GM23338 (cell line): ENCODE results near the gene PCDHGA10. TPM values are rescaled to one million over a fixed set of nuclear protein-coding genes. Genes with fewer than 3 reads are reported as not detected.

Source experiments
- ATAC-seq: fragments of 200-7000 bp; cut with Tn5 transposase; 3 replicates; pipeline ENCODE4 v1.9.1; 2020
- DNase-seq: peaks from one replicate; pipeline ENCODE4 v3.0.0-alpha.2; 2015; ENCODE audit warnings: low spot score
- H2AFZ ChIP-seq: fragments of 200-600 bp; sonication (generic); 2 replicates; pipeline ENCODE4 v1.8.0; 2016; ENCODE audit warnings: antibody characterized with exemption, mild to moderate bottlenecking, moderate library complexity
- H3F3A ChIP-seq: fragments of 200-600 bp; sonication (generic); replicated peaks from 2 replicates; pipeline ENCODE4 v1.8.0; 2017; ENCODE audit warnings: antibody characterized with exemption, mixed run types, low read depth
- H3K27ac ChIP-seq: fragments of 200-600 bp; sonication (generic); 2 replicates; pipeline ENCODE4 v1.6.1; 2016; ENCODE audit warnings: low read depth
- H3K27me3 ChIP-seq: fragments of 200-600 bp; sonication (generic); 2 replicates; pipeline ENCODE4 v1.8.0; 2016; ENCODE audit warnings: mild to moderate bottlenecking, mixed run types, moderate library complexity; ENCODE audit not compliant: insufficient read depth
- H3K36me3 ChIP-seq: fragments of 200-600 bp; sonication (generic); 2 replicates; pipeline ENCODE4 v1.8.0; 2016; ENCODE audit warnings: mild to moderate bottlenecking; ENCODE audit not compliant: insufficient read depth
- H3K4me1 ChIP-seq: fragments of 200-600 bp; sonication (generic); 2 replicates; pipeline ENCODE4 v1.8.0; 2016; ENCODE audit warnings: mild to moderate bottlenecking, moderate library complexity; ENCODE audit not compliant: insufficient read depth
- H3K4me2 ChIP-seq: fragments of 200-600 bp; sonication (generic); 2 replicates; pipeline ENCODE4 v1.7.1; 2017; ENCODE audit warnings: mixed run types
- H3K4me3 ChIP-seq: fragments of 200-600 bp; sonication (generic); 2 replicates; pipeline ENCODE4 v1.6.1; 2016; ENCODE audit warnings: mixed run types
- H3K79me2 ChIP-seq: fragments of 200-600 bp; sonication (generic); replicated peaks from 2 replicates; pipeline ENCODE4 v1.8.0; 2017; ENCODE audit warnings: mild to moderate bottlenecking; ENCODE audit not compliant: insufficient read depth
- H3K9me2 ChIP-seq: fragments of 200-600 bp; sonication (generic); 2 replicates; pipeline ENCODE4 v1.8.0; 2017; ENCODE audit not compliant: insufficient read depth
- H4K20me1 ChIP-seq: fragments of 200-600 bp; sonication (generic); replicated peaks from 2 replicates; pipeline ENCODE4 v1.8.0; 2017; ENCODE audit warnings: mild to moderate bottlenecking; ENCODE audit not compliant: insufficient read depth
- H3K27ac Mint-ChIP-seq: 2 replicates; pipeline ENCODE4 v1.8.0; 2020; ENCODE audit warnings: inconsistent platforms, mild to moderate bottlenecking, moderate library complexity, mixed read lengths
- H3K27me3 Mint-ChIP-seq: 3 replicates; pipeline ENCODE4 v1.8.0; 2022; ENCODE audit warnings: low read depth, mild to moderate bottlenecking, moderate library complexity, mixed read lengths, inconsistent platforms; ENCODE audit not compliant: insufficient read depth, poor library complexity
- H3K36me3 Mint-ChIP-seq: 3 replicates; pipeline ENCODE4 v1.8.0; 2021; ENCODE audit warnings: low read depth, mild to moderate bottlenecking, inconsistent platforms, moderate library complexity, mixed read lengths
- H3K4me1 Mint-ChIP-seq: 3 replicates; pipeline ENCODE4 v1.8.0; 2020; ENCODE audit warnings: mild to moderate bottlenecking, inconsistent platforms, mixed read lengths
- H3K4me3 Mint-ChIP-seq: 3 replicates; pipeline ENCODE4 v1.8.0; 2021; ENCODE audit warnings: moderate library complexity, mild to moderate bottlenecking, inconsistent platforms, mixed read lengths
- H3K9me3 Mint-ChIP-seq: 3 replicates; pipeline ENCODE4 v1.8.0; 2020; ENCODE audit warnings: moderate library complexity, mild to moderate bottlenecking, inconsistent platforms, mixed read lengths
- CREB1 ChIP-seq: fragments of 250-450 bp; sonication (Bioruptor Pico); IDR thresholded peaks from 2 replicates; pipeline ENCODE4 v1.5.0; 2020; ENCODE audit warnings: low read depth, mild to moderate bottlenecking, moderate library complexity
- NANOG ChIP-seq: IDR thresholded peaks from 2 replicates; pipeline ENCODE4 v1.6.1; 2016; ENCODE audit warnings: antibody characterized with exemption, borderline replicate concordance
- POLR2AphosphoS5 ChIP-seq: IDR thresholded peaks from 2 replicates; pipeline ENCODE4 v1.6.1; 2016; ENCODE audit warnings: antibody characterized with exemption, low read depth
- ZNF114 ChIP-seq: fragments of 250-450 bp; sonication (Bioruptor Pico); IDR thresholded peaks from 2 replicates; pipeline ENCODE4 v1.5.0; 2020; ENCODE audit warnings: mild to moderate bottlenecking, moderate library complexity
- ZNF331 ChIP-seq: fragments of 250-450 bp; sonication (Bioruptor Pico); IDR thresholded peaks from 2 replicates; pipeline ENCODE4 v1.5.0; 2020; ENCODE audit warnings: low read depth, mild to moderate bottlenecking, moderate library complexity
- ZNF462 ChIP-seq: fragments of 250-450 bp; sonication (Bioruptor Pico); IDR thresholded peaks from 2 replicates; pipeline ENCODE4 v1.5.0; 2020; ENCODE audit warnings: mild to moderate bottlenecking, moderate library complexity
- polyA plus RNA-seq: library from polyadenylated mRNA; unstranded; fragments of >200 nt; fragmentation: Nextera tagmentation; extraction: Ambion mirVana; gene quantifications from 2 replicates; pipeline ENCODE4 v1.2.1, GENCODE V29; 2016
- total RNA-seq: library from RNA; depleted of rRNA; stranded (reverse); fragments of >200 nt; shearing (Covaris generic); gene quantifications from 2 replicates; pipeline ENCODE4 v1.2.3, GENCODE V29; 2014
- TF ChIP-seq, protein P1 (sequence below), 2 experiments: fragments of 200-600 bp in 1 of 2; sonication (generic) in 1 of 2; conservative IDR thresholded peaks; 2 replicates each; pipeline versions ENCODE4 v1.5.1 to v1.6.1; 2016 to 2017; ENCODE audit warnings: antibody characterized with exemption in 2 of 2, low read depth in 2 of 2, mild to moderate bottlenecking in 2 of 2, moderate library complexity in 1 of 2
- TF ChIP-seq, protein P2 (sequence below): IDR thresholded peaks from 2 replicates; pipeline ENCODE4 v1.6.1; 2016; ENCODE audit warnings: antibody characterized with exemption

Gene PCDHGA10
- total and polyA plus RNA-seq, 2 experiments from 2014 or later = 2.1 to 6.5 TPM

- no peak within 1 kb of the TSS for H3K4me3 Mint-ChIP-seq
- Histone ChIP-seq H3K4me1 (no peaks in the 10 kb centered on the region), H3K36me3 (0 out of 2 replicates have a peak, but pooled peaks cover 11% of the 10 kb centered on the region), H3K27me3 (no peaks in the 10 kb centered on the region), H3F3A (no peaks in the 10 kb centered on the region), H2AFZ (no peak within 1 kb of the TSS), H3K4me2 (no peak within 1 kb of the TSS), H4K20me1 (no peaks in the 10 kb centered on the region), H3K4me3 (no peak within 1 kb of the TSS), H3K79me2 (no peaks in the 10 kb centered on the region; the same call in 1 of the 2 replicates), H3K27ac (no peak within 1 kb of the TSS), H3K9me2 (no peaks in the 10 kb centered on the region)
- TF ChIP-seq ZNF331 (CRISPR knock-in tag) (no peak), CREB1 (CRISPR knock-in tag) (no peak), ZNF462 (CRISPR knock-in tag) (no peak), POLR2AphosphoS5 (no peak), NANOG (no peak), ZNF114 (no peak)
- TF ChIP-seq, protein P1, sequence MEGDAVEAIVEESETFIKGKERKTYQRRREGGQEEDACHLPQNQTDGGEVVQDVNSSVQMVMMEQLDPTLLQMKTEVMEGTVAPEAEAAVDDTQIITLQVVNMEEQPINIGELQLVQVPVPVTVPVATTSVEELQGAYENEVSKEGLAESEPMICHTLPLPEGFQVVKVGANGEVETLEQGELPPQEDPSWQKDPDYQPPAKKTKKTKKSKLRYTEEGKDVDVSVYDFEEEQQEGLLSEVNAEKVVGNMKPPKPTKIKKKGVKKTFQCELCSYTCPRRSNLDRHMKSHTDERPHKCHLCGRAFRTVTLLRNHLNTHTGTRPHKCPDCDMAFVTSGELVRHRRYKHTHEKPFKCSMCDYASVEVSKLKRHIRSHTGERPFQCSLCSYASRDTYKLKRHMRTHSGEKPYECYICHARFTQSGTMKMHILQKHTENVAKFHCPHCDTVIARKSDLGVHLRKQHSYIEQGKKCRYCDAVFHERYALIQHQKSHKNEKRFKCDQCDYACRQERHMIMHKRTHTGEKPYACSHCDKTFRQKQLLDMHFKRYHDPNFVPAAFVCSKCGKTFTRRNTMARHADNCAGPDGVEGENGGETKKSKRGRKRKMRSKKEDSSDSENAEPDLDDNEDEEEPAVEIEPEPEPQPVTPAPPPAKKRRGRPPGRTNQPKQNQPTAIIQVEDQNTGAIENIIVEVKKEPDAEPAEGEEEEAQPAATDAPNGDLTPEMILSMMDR (conservative IDR thresholded peaks at IDR 0.05; ENCODE audit: low read depth in 2 of 2) = peak; percentile 45 to 48
- TF ChIP-seq, protein P2, sequence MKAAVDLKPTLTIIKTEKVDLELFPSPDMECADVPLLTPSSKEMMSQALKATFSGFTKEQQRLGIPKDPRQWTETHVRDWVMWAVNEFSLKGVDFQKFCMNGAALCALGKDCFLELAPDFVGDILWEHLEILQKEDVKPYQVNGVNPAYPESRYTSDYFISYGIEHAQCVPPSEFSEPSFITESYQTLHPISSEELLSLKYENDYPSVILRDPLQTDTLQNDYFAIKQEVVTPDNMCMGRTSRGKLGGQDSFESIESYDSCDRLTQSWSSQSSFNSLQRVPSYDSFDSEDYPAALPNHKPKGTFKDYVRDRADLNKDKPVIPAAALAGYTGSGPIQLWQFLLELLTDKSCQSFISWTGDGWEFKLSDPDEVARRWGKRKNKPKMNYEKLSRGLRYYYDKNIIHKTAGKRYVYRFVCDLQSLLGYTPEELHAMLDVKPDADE = no peak
- ATAC-seq (no peak), DNase-seq (peak; percentile 60)
- peaks cover 9% of the 10 kb centered on the region for H3K27me3 Mint-ChIP-seq
- peaks cover 54% of the 10 kb centered on the region for H3K9me3 Mint-ChIP-seq
- H3K4me1 Mint-ChIP-seq = no peaks in the 10 kb centered on the region; the same call in 2 of the 3 replicates
- H3K36me3 Mint-ChIP-seq = peaks cover 46% of the 10 kb centered on the region
- H3K27ac Mint-ChIP-seq = no peak within 1 kb of the TSS
These were observed 10.1 kb upstream of the PCDHGA10 start, which contains the start of gene PCDHGA9 for GRCh38 chr5:141402553-141403243. PCDHGA9 (plus strand) TSS chr5:141402778; CDS start chr5:141402953, 175 bp downstream.
